Measurements from ENCODE around the gene RPE65. TPM values are rescaled to one million over a fixed set of nuclear protein-coding genes. Genes with fewer than 3 reads are reported as not detected.

RPE65 gene
- polyA plus RNA-seq, 3 donors, result not detected

- H3K4me2 ChIP-seq (replicated peaks; ENCODE audit: extremely low read depth, low read length, poor library complexity, severe bottlenecking), result no peak overlapping the region
- H3K4me3 Mint-ChIP-seq, result no peak overlapping the region
- intact Hi-C loops (cut with micrococcal nuclease), result no loop called here
These were observed 64.8 kb downstream of the RPE65 start for GRCh38 chr1:68384872-68385411.

GRCh38 chr1:68384321-68384813 is 65.4 kb downstream of the RPE65 start:
- intact Hi-C loops (cut with micrococcal nuclease), result no loop called here
- H3K4me2 ChIP-seq (replicated peaks; ENCODE audit: extremely low read depth, low read length, poor library complexity, severe bottlenecking), result no peak overlapping the region
- no peak overlapping the region for H2AFZ ChIP-seq (ENCODE audit: insufficient read depth, low read depth, low read length, poor library complexity, severe bottlenecking)
- H3K27me3 ChIP-seq (ENCODE audit: control insufficient read depth in 2 of 2, insufficient read depth in 2 of 2, low read length in 2 of 2), result no peaks in the 10 kb centered on the region
- peak; percentile 17 for TF ChIP-seq CTCF (IDR thresholded peaks at IDR 0.05)
- Mint-ChIP-seq H3K27me3 (ENCODE audit: low read depth in 3 of 3) (peaks cover 0 to 4% (median 3%) of the 10 kb centered on the region in 3 donors), H3K9me3 (peaks cover 2 to 16% (median 10%) of the 10 kb centered on the region in 7 donors), H3K36me3 (no peaks in the 10 kb centered on the region), H3K4me3 (no peak overlapping the region), H3K27ac (peak overlapping the region in 4 of 7 donors; percentile 15 to 76 (median 64)), H3K4me1 (peaks cover 12% of the 10 kb centered on the region)
- H3K27ac ChIP-seq (ENCODE audit: low read depth in 1 of 2, low read length in 2 of 2), result no peak overlapping the region
- no peak overlapping the region for H3K9ac ChIP-seq (ENCODE audit: insufficient read depth, low read length, poor library complexity, severe bottlenecking)
- no CpG with 5 or more reads among the region's 2 CpGs for WGBS (ENCODE audit: insufficient coverage)
- no peaks in the 10 kb centered on the region for H4K20me1 ChIP-seq (ENCODE audit: insufficient read depth, low read length)
- no peaks in the 10 kb centered on the region for H3K9me3 ChIP-seq (replicated peaks in 1 of 2; ENCODE audit: control insufficient read depth in 1 of 2, insufficient read depth in 1 of 2, low read length in 2 of 2)
- H3K4me3 ChIP-seq (replicated peaks in 1 of 3; ENCODE audit: low read depth in 2 of 3, low read length in 3 of 3), result no peak overlapping the region
- H3K79me2 ChIP-seq (ENCODE audit: insufficient read depth, low read length), result no peaks in the 10 kb centered on the region
- peak; percentile 60 to 91 (median 67) for DNase-seq
- no peaks in the 10 kb centered on the region for H3K36me3 ChIP-seq (replicated peaks in 1 of 2; ENCODE audit: control insufficient read depth in 1 of 2, insufficient read depth in 2 of 2, low read length in 2 of 2)
- H3K4me1 ChIP-seq (ENCODE audit: control insufficient read depth in 1 of 2, insufficient read depth in 2 of 2, low read length in 2 of 2), result peaks cover 5 to 13% of the 10 kb centered on the region in 2 donors

More at GRCh38 chr1:68384872-68385411, 64.8 kb downstream of the RPE65 start:
- Histone ChIP-seq H3K27me3 (ENCODE audit: control insufficient read depth in 2 of 2, insufficient read depth in 2 of 2, low read length in 2 of 2) (no peaks in the 10 kb centered on the region), H3K79me2 (ENCODE audit: insufficient read depth, low read length) (no peaks in the 10 kb centered on the region), H2AFZ (ENCODE audit: insufficient read depth, low read depth, low read length, poor library complexity, severe bottlenecking) (no peak overlapping the region), H3K4me1 (ENCODE audit: control insufficient read depth in 1 of 2, insufficient read depth in 2 of 2, low read length in 2 of 2) (peaks cover 5 to 13% of the 10 kb centered on the region in 2 donors), H3K36me3 (replicated peaks in 1 of 2; ENCODE audit: control insufficient read depth in 1 of 2, insufficient read depth in 2 of 2, low read length in 2 of 2) (no peaks in the 10 kb centered on the region), H4K20me1 (ENCODE audit: insufficient read depth, low read length) (no peaks in the 10 kb centered on the region), H3K9me3 (replicated peaks in 1 of 2; ENCODE audit: control insufficient read depth in 1 of 2, insufficient read depth in 1 of 2, low read length in 2 of 2) (no peaks in the 10 kb centered on the region), H3K4me3 (replicated peaks in 1 of 3; ENCODE audit: low read depth in 2 of 3, low read length in 3 of 3) (no peak overlapping the region), H3K27ac (ENCODE audit: low read depth in 1 of 2, low read length in 2 of 2) (no peak overlapping the region), H3K9ac (ENCODE audit: insufficient read depth, low read length, poor library complexity, severe bottlenecking) (no peak overlapping the region)
- Mint-ChIP-seq H3K27me3 (ENCODE audit: low read depth in 3 of 3) (peaks cover 0 to 4% (median 3%) of the 10 kb centered on the region in 3 donors), H3K4me1 (peaks cover 12% of the 10 kb centered on the region), H3K9me3 (peaks cover 2 to 18% (median 10%) of the 10 kb centered on the region in 7 donors), H3K27ac (peak overlapping the region in 1 of 7 donors; percentile 30), H3K36me3 (no peaks in the 10 kb centered on the region)
- TF ChIP-seq CTCF (IDR thresholded peaks at IDR 0.05), result no peak
- no peak for DNase-seq
- WGBS (ENCODE audit: insufficient coverage), result 100% methylated on average over 2 of the region's 2 CpGs
